Measurements from ENCODE around the gene SPACA9.

DNA sequence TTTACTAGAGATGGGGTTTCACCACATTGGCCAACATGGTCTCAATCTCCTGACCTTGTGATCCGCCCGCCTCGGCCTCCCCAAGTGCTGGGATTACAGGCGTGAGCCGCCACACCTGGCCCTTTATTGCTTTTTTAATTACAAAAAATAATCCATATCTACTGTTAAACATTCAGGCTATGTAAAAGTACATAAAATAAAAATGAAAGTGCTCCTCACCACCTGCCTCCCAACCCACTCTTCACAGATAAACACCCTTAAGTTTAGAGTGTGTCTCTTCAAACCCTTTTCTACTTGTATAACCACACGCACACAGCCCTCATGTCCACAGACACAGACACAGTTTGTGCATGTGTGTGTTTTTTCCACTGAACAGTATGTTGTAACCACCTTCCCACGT is 49.0 kb downstream of the SPACA9 start:
- TF ChIP-seq CTCF (IDR thresholded peaks at IDR 0.05) (no peak), POLR2A (IDR thresholded peaks at IDR 0.05) (no peak)

All from uterus (tissue), 2 donors.